ENCODE data around the gene VPS25.
"Not testable (repeated sequence)": the region's sequence is repeated elsewhere in the genome, so short reads cannot be mapped to it uniquely, and the experiment has no call there.

The VPS25 gene

GRCh38 chr17:42767512-42767911, 5.7 kb upstream of the VPS25 start:
- in situ Hi-C loops (cut with MboI; ENCODE audit: low sequenced_read_pairs) = no loop called here

- in situ Hi-C loops (cut with MboI; ENCODE audit: low sequenced_read_pairs) = not testable (repeated sequence)
Measured at GRCh38 chr17:42768006-42768405, 5.2 kb upstream of the VPS25 start.

GRCh38 chr17:42769964-42770363, 3.3 kb upstream of the VPS25 start:
- in situ Hi-C loops (cut with MboI; ENCODE audit: low sequenced_read_pairs) = not testable (repeated sequence)

- in situ Hi-C loops (cut with MboI; ENCODE audit: low sequenced_read_pairs) = no loop called here
Measured at GRCh38 chr17:42772945-42773289, 332 bp upstream of the VPS25 start.

GRCh38 chr17:42774066-42774745, 957 bp downstream of the VPS25 start:
- in situ Hi-C loops (cut with MboI; ENCODE audit: low sequenced_read_pairs) = no loop called here

GRCh38 chr17:42775534-42776098, 2.4 kb downstream of the VPS25 start:
- in situ Hi-C loops (cut with MboI; ENCODE audit: low sequenced_read_pairs) = no loop called here

GRCh38 chr17:42778570-42778969, 5.3 kb downstream of the VPS25 start:
- in situ Hi-C loops (cut with MboI; ENCODE audit: low sequenced_read_pairs) = no loop called here

GRCh38 chr17:42779304-42779935, 6.2 kb downstream of the VPS25 start:
- in situ Hi-C loops (cut with MboI; ENCODE audit: low sequenced_read_pairs) = no loop called here

GRCh38 chr17:42779936-42780850, 6.9 kb downstream of the VPS25 start, which contains the start of gene WNK4:
WNK4 (plus strand) TSS chr17:42780610; CDS start chr17:42780699, 89 bp downstream.
- in situ Hi-C loops (cut with MboI; ENCODE audit: low sequenced_read_pairs) = no loop called here

GRCh38 chr17:42780851-42781638, 7.8 kb downstream of the VPS25 start:
- in situ Hi-C loops (cut with MboI; ENCODE audit: low sequenced_read_pairs) = no loop called here

- in situ Hi-C loops (cut with MboI; ENCODE audit: low sequenced_read_pairs) = no loop called here
Measured at GRCh38 chr17:42781639-42782165, 8.5 kb downstream of the VPS25 start.

- in situ Hi-C loops (cut with MboI; ENCODE audit: low sequenced_read_pairs) = no loop called here
Measured at GRCh38 chr17:42782166-42783061, 9.2 kb downstream of the VPS25 start.

GRCh38 chr17:42783062-42783790, 10.0 kb downstream of the VPS25 start:
- in situ Hi-C loops (cut with MboI; ENCODE audit: low sequenced_read_pairs) = no loop called here

GRCh38 chr17:42783791-42784138, 10.5 kb downstream of the VPS25 start:
- in situ Hi-C loops (cut with MboI; ENCODE audit: low sequenced_read_pairs) = no loop called here

GRCh38 chr17:42784409-42784808, 11.2 kb downstream of the VPS25 start:
- in situ Hi-C loops (cut with MboI; ENCODE audit: low sequenced_read_pairs) = no loop called here

- in situ Hi-C loops (cut with MboI; ENCODE audit: low sequenced_read_pairs) = no loop called here
Measured at GRCh38 chr17:42784811-42785592, 11.8 kb downstream of the VPS25 start.

- in situ Hi-C loops (cut with MboI; ENCODE audit: low sequenced_read_pairs) = no loop called here
Measured at GRCh38 chr17:42787266-42787665, 14.0 kb downstream of the VPS25 start.

- in situ Hi-C loops (cut with MboI; ENCODE audit: low sequenced_read_pairs) = no loop called here
Measured at GRCh38 chr17:42791948-42792347, 18.7 kb downstream of the VPS25 start.
